ENCODE measurements around the gene SLC25A51.

Gene SLC25A51

GRCh38 chr9:37936965-37937364 lies 33.0 kb upstream of the SLC25A51 start:
- no peak for DNase-seq

- no peak for DNase-seq
Observed at GRCh38 chr9:37936376-37936775, 32.4 kb upstream of the SLC25A51 start.

GRCh38 chr9:37935096-37935495 lies 31.2 kb upstream of the SLC25A51 start:
- no peak for DNase-seq

- DNase-seq, result no peak
Observed at GRCh38 chr9:37931592-37931991, 27.7 kb upstream of the SLC25A51 start.

- no peak for DNase-seq
Observed at GRCh38 chr9:37929441-37929895, 25.5 kb upstream of the SLC25A51 start.

GRCh38 chr9:37928552-37929430 lies 24.9 kb upstream of the SLC25A51 start:
- DNase-seq, result no peak

- no peak for DNase-seq
Observed at GRCh38 chr9:37927601-37928551, 23.9 kb upstream of the SLC25A51 start.

GRCh38 chr9:37927132-37927531 lies 23.2 kb upstream of the SLC25A51 start:
- no peak for DNase-seq

- DNase-seq, result no peak
Observed at GRCh38 chr9:37926737-37927118, 22.8 kb upstream of the SLC25A51 start.

GRCh38 chr9:37925786-37926736 lies 22.1 kb upstream of the SLC25A51 start:
- no peak for DNase-seq

- no peak for DNase-seq
Observed at GRCh38 chr9:37925006-37925405, 21.1 kb upstream of the SLC25A51 start.

- DNase-seq, result no peak
Observed at GRCh38 chr9:37924538-37924937, 20.6 kb upstream of the SLC25A51 start.

GRCh38 chr9:37923796-37924427 lies 20.0 kb upstream of the SLC25A51 start:
- DNase-seq, result no peak

- DNase-seq, result no peak
Observed at GRCh38 chr9:37923118-37923795, 19.3 kb upstream of the SLC25A51 start.

GRCh38 chr9:37922363-37923117 lies 18.6 kb upstream of the SLC25A51 start:
- DNase-seq, result no peak

GRCh38 chr9:37921546-37922300 lies 17.8 kb upstream of the SLC25A51 start:
- DNase-seq, result no peak

GRCh38 chr9:37921168-37921510 lies 17.2 kb upstream of the SLC25A51 start:
- no peak for DNase-seq

GRCh38 chr9:37920471-37921167 lies 16.7 kb upstream of the SLC25A51 start:
- DNase-seq, result no peak

- DNase-seq, result no peak
Observed at GRCh38 chr9:37919956-37920335, 16.0 kb upstream of the SLC25A51 start.
